ENCODE measurements around the gene MAP3K2. TPM values are rescaled to one million over a fixed set of nuclear protein-coding genes. Genes with fewer than 3 reads are reported as not detected.

Gene MAP3K2
- total RNA-seq, 1 donor from 2014 or later, result 61.8 TPM

- intact Hi-C loops (cut with micrococcal nuclease), result no loop called here
Measured at GRCh38 chr2:127254386-127254981, 133.3 kb downstream of the MAP3K2 start.

Other genes starting within 250 kb of the MAP3K2 start
- gene CYP27C1, start 167.7 kb downstream of the MAP3K2 start, total RNA-seq, result not detected in 2 replicates
- gene ERCC3, start 93.8 kb downstream of the MAP3K2 start, total RNA-seq, result 58.1 and 58.8 TPM in 2 replicates
- gene PROC, start 30.5 kb upstream of the MAP3K2 start, total RNA-seq, result not detected in 2 replicates
- 42.9 and 47.6 TPM in 2 replicates for gene IWS1, start 138.5 kb upstream of the MAP3K2 start, total RNA-seq
- 0.46 and 0.54 TPM in 2 replicates for gene MYO7B, start 147.7 kb upstream of the MAP3K2 start, total RNA-seq